Right atrium auricular region (tissue), 2 donors: Measurements from ENCODE around the gene KRTCAP2. TPM values are rescaled to one million over a fixed set of nuclear protein-coding genes. Genes with fewer than 3 reads are reported as not detected.
"Not testable (repeated sequence)": the region's sequence is repeated elsewhere in the genome, so short reads cannot be mapped to it uniquely, and the experiment has no call there.

Experiments
- DNase-seq: peaks from one replicate; pipeline ENCODE4 v3.0.0-alpha.2; 2019; ENCODE audit warnings: low spot score
- H3K27ac ChIP-seq, 2 donors: fragments of 200-600 bp; sonication (generic); 1 replicate in 1 of 2; 2 replicates in 1 of 2; pipeline ENCODE4 v1.5.1; 2016 to 2019
- H3K27me3 ChIP-seq, 2 donors: fragments of 200-600 bp; sonication (generic); one replicate each; pipeline versions ENCODE4 v1.5.1 to v1.6.0; 2017 to 2019
- H3K36me3 ChIP-seq: fragments of 200-600 bp; sonication (generic); one replicate; pipeline ENCODE4 v1.5.1; 2016
- H3K4me1 ChIP-seq, 2 donors: fragments of 200-600 bp; sonication (generic); one replicate each; pipeline versions ENCODE4 v1.5.1 to v1.6.0; 2017 to 2019
- H3K4me3 ChIP-seq, 2 donors: fragments of 200-600 bp; sonication (generic); 1 replicate in 1 of 2; 2 replicates in 1 of 2; pipeline ENCODE4 v1.5.1; 2017 to 2019; ENCODE audit warnings: mild to moderate bottlenecking in 1 of 2, moderate library complexity in 1 of 2
- H3K9me3 ChIP-seq, 2 donors: fragments of 200-600 bp; sonication (generic); one replicate each; pipeline ENCODE4 v1.5.1; 2019
- CTCF ChIP-seq, 2 donors: fragments of 200-600 bp; sonication (generic); IDR thresholded peaks; one replicate each; pipeline ENCODE4 v1.5.1; 2019; ENCODE audit warnings: antibody characterized with exemption in 2 of 2
- total RNA-seq, 2 donors: library from RNA; depleted of rRNA; stranded (reverse); fragments of >200 nt; gene quantifications; one replicate each; pipeline ENCODE4 v1.1.0, GENCODE V29; 2016

Gene KRTCAP2
- total RNA-seq, 2 donors from 2014 or later: 124 to 147 TPM

GRCh38 chr1:155167166-155168104 lies 5.7 kb downstream of the KRTCAP2 start:
- H3K27ac ChIP-seq: peak overlapping the region; percentile 53 to 60
- peak; percentile 89 for DNase-seq
- peak; percentile 75 to 89 for TF ChIP-seq CTCF (IDR thresholded peaks at IDR 0.05)
- H3K4me1 ChIP-seq: peaks cover 0 to 31% of the 10 kb centered on the region in 2 donors
- H3K36me3 ChIP-seq: peaks cover 16% of the 10 kb centered on the region
- no peaks in the 10 kb centered on the region for H3K27me3 ChIP-seq
- H3K9me3 ChIP-seq: no peaks in the 10 kb centered on the region
- peak overlapping the region in 1 of 2 donors; percentile 25 for H3K4me3 ChIP-seq

GRCh38 chr1:155166471-155167165 lies 6.5 kb downstream of the KRTCAP2 start:
- Histone ChIP-seq H3K4me3 (peak overlapping the region in 1 of 2 donors; percentile 13), H3K9me3 (no peaks in the 10 kb centered on the region), H3K36me3 (peaks cover 16% of the 10 kb centered on the region), H3K4me1 (peaks cover 0 to 24% of the 10 kb centered on the region in 2 donors), H3K27me3 (no peaks in the 10 kb centered on the region), H3K27ac (peak overlapping the region; percentile 53 to 60)
- peak; percentile 65 for DNase-seq
- TF ChIP-seq CTCF (IDR thresholded peaks at IDR 0.05): no peak

DNA sequence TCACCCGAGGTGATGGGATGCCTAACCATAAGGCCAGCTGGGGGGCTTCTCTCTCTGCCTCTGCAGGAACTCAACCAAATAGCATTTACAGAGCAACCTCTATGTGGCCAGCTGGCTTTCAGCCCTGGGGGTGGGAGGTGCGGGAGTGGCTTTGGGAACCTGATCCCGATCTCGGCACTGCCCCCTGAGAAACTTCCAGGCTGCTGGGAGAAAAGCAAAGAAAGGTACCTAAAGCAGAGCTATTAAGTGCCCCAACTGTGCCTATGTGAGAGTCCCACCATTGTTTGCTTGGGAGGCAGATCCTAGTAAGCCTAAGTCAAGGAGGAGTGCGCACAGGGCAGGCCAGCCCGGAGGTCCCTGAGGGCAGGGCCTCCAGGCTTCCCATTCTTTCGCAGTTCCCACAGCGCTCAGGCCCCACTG lies 7.0 kb downstream of the KRTCAP2 start:
- Histone ChIP-seq H3K9me3 (no peaks in the 10 kb centered on the region), H3K4me1 (peaks cover 0 to 24% of the 10 kb centered on the region in 2 donors), H3K4me3 (no peak overlapping the region), H3K27me3 (no peaks in the 10 kb centered on the region), H3K27ac (peak overlapping the region; percentile 18 to 60), H3K36me3 (peaks cover 16% of the 10 kb centered on the region)
- TF ChIP-seq CTCF (IDR thresholded peaks at IDR 0.05): no peak
- peak; percentile 57 for DNase-seq

- H3K4me3 ChIP-seq, H3K9me3 ChIP-seq, H3K27ac ChIP-seq, H3K36me3 ChIP-seq, DNase-seq, H3K27me3 ChIP-seq: not testable (repeated sequence)
- H3K4me1 ChIP-seq: peaks cover 0 to 24% of the 10 kb centered on the region in 2 donors
Observed at GRCh38 chr1:155164625-155165024, 8.5 kb downstream of the KRTCAP2 start.

DNA sequence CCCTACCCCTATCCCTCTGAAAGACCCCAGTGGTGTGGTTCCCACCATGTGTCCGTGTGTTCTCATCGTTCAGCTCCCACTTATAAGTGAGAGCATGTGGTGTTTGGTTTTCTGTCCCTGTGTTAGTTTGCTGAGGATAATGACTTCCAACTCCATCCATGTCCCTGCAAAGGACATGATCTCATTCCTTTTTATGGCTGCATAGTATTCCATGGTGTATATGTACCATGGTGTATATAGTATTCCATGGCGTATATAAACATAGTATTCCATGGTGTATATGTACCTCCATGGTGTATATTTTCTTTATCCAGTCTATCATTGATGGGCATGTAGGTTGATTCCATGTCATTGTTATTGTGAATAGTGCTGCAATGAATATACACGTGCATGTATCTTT lies 9.3 kb downstream of the KRTCAP2 start:
- not testable (repeated sequence) for H3K36me3 ChIP-seq, H3K4me3 ChIP-seq, DNase-seq, H3K9me3 ChIP-seq, H3K27me3 ChIP-seq, H3K27ac ChIP-seq
- H3K4me1 ChIP-seq: peaks cover 0 to 24% of the 10 kb centered on the region in 2 donors

DNA sequence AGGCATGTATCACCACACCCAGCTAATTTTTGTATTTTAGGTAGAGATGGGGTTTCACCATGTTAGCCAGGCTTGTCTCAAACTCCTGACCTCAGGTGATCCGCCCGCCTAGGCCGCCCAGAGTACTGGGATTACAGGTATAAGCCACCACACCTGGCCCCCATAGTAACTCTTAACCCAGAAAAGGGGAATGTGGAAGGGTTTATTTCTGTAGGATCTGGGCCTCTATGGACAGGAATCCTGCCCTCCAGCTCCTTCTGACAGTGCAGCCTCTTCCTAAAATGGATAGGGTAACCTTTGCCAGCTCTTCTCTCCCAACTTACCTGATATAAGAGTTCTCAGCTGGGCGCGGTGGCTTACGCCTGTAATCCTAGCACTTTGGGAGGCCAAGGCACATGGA lies 10.5 kb downstream of the KRTCAP2 start:
- not testable (repeated sequence) for DNase-seq, H3K9me3 ChIP-seq, H3K27me3 ChIP-seq, H3K27ac ChIP-seq, H3K4me3 ChIP-seq, H3K36me3 ChIP-seq
- peaks cover 0 to 19% of the 10 kb centered on the region in 2 donors for H3K4me1 ChIP-seq

DNA sequence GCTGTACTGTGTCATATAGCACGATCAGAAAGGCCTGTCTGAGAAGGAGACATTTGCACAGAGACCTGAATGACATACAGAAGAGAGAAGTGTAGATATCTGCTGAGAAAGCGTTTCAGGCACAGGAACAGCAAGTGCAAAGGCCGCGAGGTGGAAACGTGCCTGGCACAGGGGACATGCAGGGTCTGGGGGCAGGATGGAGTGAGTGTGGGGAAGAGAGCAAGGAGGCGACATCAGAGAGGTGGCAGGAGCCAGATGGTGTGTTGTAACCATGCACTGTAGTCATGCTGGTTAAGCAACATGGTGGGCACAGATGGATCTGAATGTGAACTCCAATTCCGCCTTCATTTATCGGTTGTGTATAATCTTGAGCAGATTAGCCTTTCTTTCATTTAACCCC lies 13.0 kb downstream of the KRTCAP2 start:
- Histone ChIP-seq H3K27ac (no peak overlapping the region), H3K27me3 (no peaks in the 10 kb centered on the region), H3K4me1 (no peaks in the 10 kb centered on the region), H3K4me3 (no peak overlapping the region), H3K9me3 (no peaks in the 10 kb centered on the region), H3K36me3 (no peaks in the 10 kb centered on the region)
- no peak for DNase-seq
- no peak for TF ChIP-seq CTCF (IDR thresholded peaks at IDR 0.05)
